WI38 (cell line): ENCODE data around the gene ZKSCAN3.
A peak's percentile ranks its signal among the peaks of the same experiment; 100 is the strongest.

ENCODE experiments used
- H3K4me3 ChIP-seq: 2 replicates; pipeline ENCODE4 v1.5.1; 2011; ENCODE audit warnings: low read depth, mild to moderate bottlenecking, control low read depth, low read length
- CTCF ChIP-seq: IDR thresholded peaks from 2 replicates; pipeline ENCODE4 v1.5.1; 2012; ENCODE audit warnings: low read depth, mild to moderate bottlenecking, control low read depth, low read length

ZKSCAN3 gene

DNA sequence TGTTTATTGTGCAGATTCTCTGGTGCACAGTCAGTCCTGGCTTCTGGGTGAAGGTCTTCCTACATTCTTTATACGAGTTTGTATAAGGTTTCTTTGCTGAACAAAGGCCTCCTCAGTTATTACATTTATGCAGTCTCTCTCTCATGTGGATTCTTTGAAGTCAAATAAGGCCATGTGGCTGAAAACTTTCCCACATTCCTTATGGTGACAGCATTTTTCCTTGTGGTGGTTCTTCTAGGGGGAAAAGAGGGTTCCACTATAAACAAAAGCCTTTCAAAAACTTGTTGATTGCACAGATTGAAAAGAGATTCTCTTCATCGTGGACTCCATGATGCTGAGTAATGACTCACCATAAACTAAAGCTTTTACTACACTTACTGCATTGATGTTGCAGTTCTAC is 30.6 kb downstream of the ZKSCAN3 start:
- no peak for TF ChIP-seq CTCF

DNA sequence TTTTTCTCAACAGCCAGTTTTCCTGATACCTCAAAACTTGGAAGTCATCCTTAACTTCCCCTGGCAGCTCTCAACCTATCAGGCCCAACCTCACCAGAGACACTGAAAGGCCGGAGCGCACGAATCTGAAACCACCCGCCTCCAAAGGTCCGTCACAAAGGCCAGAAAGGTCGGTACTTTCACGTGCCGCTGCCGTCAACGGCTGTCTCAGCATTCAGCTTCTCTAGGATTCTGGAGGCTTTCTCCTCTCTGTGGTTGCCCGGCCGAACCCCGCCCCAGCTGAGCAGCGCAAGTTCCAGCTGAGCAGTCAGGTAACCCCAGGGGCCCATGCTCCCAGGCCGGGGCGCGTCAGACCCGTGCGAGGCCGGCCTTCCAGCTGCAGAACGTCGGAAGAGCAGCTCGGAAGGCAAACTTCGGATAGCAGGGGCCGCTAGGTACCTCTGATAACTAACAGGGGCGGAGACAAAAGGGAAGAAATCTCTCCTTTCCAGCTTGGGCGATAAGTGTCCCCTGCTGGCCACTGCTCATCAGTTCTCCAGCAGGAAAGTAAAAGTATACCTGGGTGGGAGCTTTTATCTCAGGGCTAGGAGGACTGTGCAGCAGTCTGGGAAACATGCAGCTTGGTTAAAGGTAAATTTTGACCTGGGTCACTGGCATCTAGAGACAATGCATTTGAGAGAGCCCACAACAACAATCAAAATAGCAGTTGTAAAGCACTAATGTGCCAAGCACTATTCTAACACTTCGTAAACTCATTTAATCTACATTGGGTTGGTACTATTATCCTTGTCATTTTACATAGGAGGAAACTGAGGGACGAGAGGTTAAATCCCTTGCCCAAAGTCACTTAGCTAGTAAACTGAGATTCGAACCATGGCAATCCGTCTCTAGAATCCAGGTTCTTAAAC is 33.7 kb downstream of the ZKSCAN3 start:
- 0 out of 2 replicates have a peak, but pooled peaks have one; percentile 33 for TF ChIP-seq CTCF
- H3K4me3 ChIP-seq = peak overlapping the region; percentile 54

More for the DNA sequence above, 30.6 kb downstream of the ZKSCAN3 start:
- no peak overlapping the region for H3K4me3 ChIP-seq

- no peak overlapping the region for H3K4me3 ChIP-seq
- no peak for TF ChIP-seq CTCF
Observed at GRCh38 chr6:28384143-28384533, 34.4 kb downstream of the ZKSCAN3 start.

DNA sequence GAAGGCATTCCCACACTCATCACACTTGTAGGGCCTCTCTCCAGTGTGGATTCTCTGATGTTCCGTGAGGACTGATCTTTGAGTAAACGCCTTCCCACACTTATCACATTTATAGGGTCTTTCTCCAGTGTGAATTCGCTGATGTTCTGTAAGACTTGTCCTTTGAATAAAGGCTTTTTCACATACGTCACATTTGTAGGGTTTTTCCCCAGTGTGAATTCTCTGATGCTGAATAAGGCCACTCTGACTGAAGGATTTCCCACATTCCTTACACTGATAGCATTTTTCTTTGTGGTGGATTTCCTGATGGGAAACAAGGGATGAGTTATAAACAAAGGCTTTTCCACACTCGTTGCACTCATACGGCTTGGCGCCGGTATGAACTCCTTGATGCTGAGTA is 40.9 kb downstream of the ZKSCAN3 start:
- no peak for TF ChIP-seq CTCF
- H3K4me3 ChIP-seq = no peak overlapping the region

DNA sequence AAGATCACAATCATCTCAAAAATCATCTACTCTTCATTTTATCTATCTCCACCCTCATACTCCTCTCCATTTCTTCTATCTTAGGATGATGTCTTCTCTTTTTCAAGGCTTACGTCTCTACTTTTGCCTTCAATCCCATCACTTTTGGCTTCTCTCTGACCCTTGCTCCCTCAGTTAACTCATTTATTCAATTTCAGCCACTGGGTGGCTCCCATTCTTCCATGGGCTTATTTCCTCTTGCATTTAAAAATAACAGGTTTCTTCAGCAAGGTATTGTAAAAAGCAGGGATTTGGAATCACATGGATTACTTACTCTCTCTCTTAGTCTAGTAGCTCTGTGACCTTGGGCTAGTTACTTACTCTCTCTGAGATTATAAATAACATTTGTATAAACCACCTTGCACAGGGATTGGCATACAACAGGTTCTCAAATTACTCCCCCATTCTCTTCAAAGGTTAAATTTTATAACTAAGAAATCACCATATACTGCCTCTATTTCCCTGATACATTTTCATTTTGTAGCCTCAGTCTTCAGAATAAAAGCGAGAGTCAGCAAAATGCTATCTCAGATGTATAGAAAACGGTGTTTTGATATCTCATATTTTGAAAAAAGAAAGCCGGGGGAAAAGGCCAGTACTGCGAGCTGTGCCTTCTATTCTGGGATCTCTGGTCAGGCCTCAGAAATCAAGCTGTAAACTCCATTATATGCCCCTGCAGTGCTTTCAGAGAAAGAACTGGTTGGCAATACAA is 44.3 kb downstream of the ZKSCAN3 start:
- 0 out of 2 replicates have a peak, but pooled peaks have one; percentile 15 for TF ChIP-seq CTCF
- H3K4me3 ChIP-seq = no peak overlapping the region

DNA sequence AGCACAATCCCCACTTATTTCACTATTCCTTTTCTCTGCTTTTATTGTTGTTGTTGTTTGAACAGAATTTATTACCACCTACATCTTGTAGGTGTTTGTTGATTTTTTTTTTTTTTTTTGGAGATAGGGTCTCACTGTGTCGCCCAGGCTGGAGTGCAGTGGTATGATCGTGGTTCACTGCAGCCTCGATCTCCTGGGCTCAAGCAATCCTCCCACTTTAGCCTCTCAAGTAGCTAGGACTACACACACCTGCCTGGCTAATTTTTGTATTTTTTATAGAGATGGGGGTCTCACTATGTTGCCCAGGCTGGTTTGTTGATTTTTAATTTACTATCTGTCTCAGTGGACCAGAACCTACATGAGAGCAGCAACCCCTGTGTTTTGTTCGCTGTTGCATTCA is 46.2 kb downstream of the ZKSCAN3 start:
- H3K4me3 ChIP-seq = no peak overlapping the region
- no peak for TF ChIP-seq CTCF
